HepG2 (cell line): ENCODE data around the gene HMGCS2. TPM values are rescaled to one million over a fixed set of nuclear protein-coding genes. Genes with fewer than 3 reads are reported as not detected.

Source experiments
- CEBPG ChIP-seq: IDR thresholded peaks from 2 replicates; pipeline ENCODE4 v1.6.1; 2016
- ELF4 ChIP-seq: sonication (generic); formaldehyde crosslinking; IDR thresholded peaks from 2 replicates; pipeline ENCODE4 v1.5.0; 2020; ENCODE audit warnings: missing genetic modification reagents, mild to moderate bottlenecking, moderate library complexity, borderline replicate concordance
- FOXC1 ChIP-seq: sonication (generic); formaldehyde crosslinking; IDR thresholded peaks from 2 replicates; pipeline ENCODE4 v1.8.0; 2022; ENCODE audit warnings: mild to moderate bottlenecking, missing genetic modification reagents, borderline replicate concordance
- PHF5A ChIP-seq: IDR thresholded peaks from one replicate; pipeline ENCODE4 v1.6.1; 2018; ENCODE audit warnings: low read depth, missing genetic modification reagents; ENCODE audit not compliant: unreplicated experiment
- RBM22 ChIP-seq: fragments of 200-400 bp; formaldehyde crosslinking; optimal IDR thresholded peaks from 2 replicates; pipeline ENCODE3; 2017; ENCODE audit warnings: mild to moderate bottlenecking, low read length, moderate library complexity
- RELA ChIP-seq: sonication (generic); formaldehyde crosslinking; IDR thresholded peaks from 2 replicates; pipeline ENCODE4 v1.4.0; 2020; ENCODE audit warnings: missing genetic modification reagents
- SYNCRIP ChIP-seq: fragments of 200-400 bp; formaldehyde crosslinking; IDR thresholded peaks from 2 replicates; pipeline ENCODE4 v1.6.1; 2018; ENCODE audit warnings: mild to moderate bottlenecking, low read depth, low read length; ENCODE audit not compliant: insufficient read depth
- USF2 ChIP-seq, 2 experiments: sonication (generic) in 1 of 2; formaldehyde crosslinking in 1 of 2; IDR thresholded peaks; 2 replicates each; pipeline versions ENCODE4 v1.5.1 to v1.6.1; 2011 to 2020; ENCODE audit warnings: borderline replicate concordance in 1 of 2, low read depth in 1 of 2, low read length in 1 of 2, mild to moderate bottlenecking in 1 of 2, missing genetic modification reagents in 1 of 2, moderate library complexity in 1 of 2
- ZBTB7A ChIP-seq: sonication (generic); formaldehyde crosslinking; IDR thresholded peaks from 2 replicates; pipeline ENCODE4 v1.8.0; 2022; ENCODE audit warnings: mild to moderate bottlenecking, missing genetic modification reagents
- ZNF12 ChIP-seq: sonication (generic); formaldehyde crosslinking; IDR thresholded peaks from 2 replicates; pipeline ENCODE4 v1.5.0; 2020; ENCODE audit warnings: missing genetic modification reagents
- ZNF772 ChIP-seq: sonication (generic); formaldehyde crosslinking; IDR thresholded peaks from 2 replicates; pipeline ENCODE4 v1.5.0; 2020; ENCODE audit warnings: mild to moderate bottlenecking, missing genetic modification reagents
- polyA plus RNA-seq, 8 experiments: library from polyadenylated mRNA; depleted of rRNA in 3 of 8; stranded (reverse) in 7 of 8; unstranded in 1 of 8; fragments of >200 nt; fragmentation: Illumina TruSeq in 4 of 8; extraction: Trizol in 4 of 8; gene quantifications; 2 replicates each; pipeline versions ENCODE4 v1.2.1 to v1.2.3, GENCODE V29; 2011 to 2016; ENCODE audit warnings: low read depth in 4 of 8, missing spikeins in 1 of 8, mixed read lengths in 1 of 8; ENCODE audit not compliant: insufficient read depth in 1 of 8
- total RNA-seq, 5 experiments: library from RNA; depleted of rRNA; stranded (reverse); fragments of >200 nt; fragmentation: Illumina TruSeq; extraction: Trizol; gene quantifications; 2 replicates each; pipeline ENCODE4 v1.2.3, GENCODE V29; 2016; ENCODE audit warnings: low read depth in 1 of 5
- TF ChIP-seq, protein P1 (sequence below): sonication (generic); formaldehyde crosslinking; IDR thresholded peaks from 2 replicates; pipeline ENCODE4 v1.4.0; 2020; ENCODE audit warnings: mild to moderate bottlenecking, missing genetic modification reagents, borderline replicate concordance
- TF ChIP-seq, protein P2 (sequence below): sonication (generic); formaldehyde crosslinking; IDR thresholded peaks from 2 replicates; pipeline ENCODE4 v1.8.1; 2023; ENCODE audit warnings: mild to moderate bottlenecking, missing genetic modification reagents
- TF ChIP-seq, protein P3 (sequence below): sonication (generic); formaldehyde crosslinking; IDR thresholded peaks from 2 replicates; pipeline ENCODE4 v1.4.0; 2020; ENCODE audit warnings: missing genetic modification reagents; ENCODE audit errors: not compliant biosample characterization
- TF ChIP-seq, protein P4 (sequence below): sonication (generic); formaldehyde crosslinking; IDR thresholded peaks from 2 replicates; pipeline ENCODE4 v1.4.0; 2020; ENCODE audit warnings: mild to moderate bottlenecking, missing genetic modification reagents

Gene HMGCS2
- total and polyA plus RNA-seq, 2 of the 13 experiments (the other 11 are each of a cell fraction or from before 2014, with no cell fraction given) = 0.44 to 1.5 TPM

- TF ChIP-seq, protein P1, sequence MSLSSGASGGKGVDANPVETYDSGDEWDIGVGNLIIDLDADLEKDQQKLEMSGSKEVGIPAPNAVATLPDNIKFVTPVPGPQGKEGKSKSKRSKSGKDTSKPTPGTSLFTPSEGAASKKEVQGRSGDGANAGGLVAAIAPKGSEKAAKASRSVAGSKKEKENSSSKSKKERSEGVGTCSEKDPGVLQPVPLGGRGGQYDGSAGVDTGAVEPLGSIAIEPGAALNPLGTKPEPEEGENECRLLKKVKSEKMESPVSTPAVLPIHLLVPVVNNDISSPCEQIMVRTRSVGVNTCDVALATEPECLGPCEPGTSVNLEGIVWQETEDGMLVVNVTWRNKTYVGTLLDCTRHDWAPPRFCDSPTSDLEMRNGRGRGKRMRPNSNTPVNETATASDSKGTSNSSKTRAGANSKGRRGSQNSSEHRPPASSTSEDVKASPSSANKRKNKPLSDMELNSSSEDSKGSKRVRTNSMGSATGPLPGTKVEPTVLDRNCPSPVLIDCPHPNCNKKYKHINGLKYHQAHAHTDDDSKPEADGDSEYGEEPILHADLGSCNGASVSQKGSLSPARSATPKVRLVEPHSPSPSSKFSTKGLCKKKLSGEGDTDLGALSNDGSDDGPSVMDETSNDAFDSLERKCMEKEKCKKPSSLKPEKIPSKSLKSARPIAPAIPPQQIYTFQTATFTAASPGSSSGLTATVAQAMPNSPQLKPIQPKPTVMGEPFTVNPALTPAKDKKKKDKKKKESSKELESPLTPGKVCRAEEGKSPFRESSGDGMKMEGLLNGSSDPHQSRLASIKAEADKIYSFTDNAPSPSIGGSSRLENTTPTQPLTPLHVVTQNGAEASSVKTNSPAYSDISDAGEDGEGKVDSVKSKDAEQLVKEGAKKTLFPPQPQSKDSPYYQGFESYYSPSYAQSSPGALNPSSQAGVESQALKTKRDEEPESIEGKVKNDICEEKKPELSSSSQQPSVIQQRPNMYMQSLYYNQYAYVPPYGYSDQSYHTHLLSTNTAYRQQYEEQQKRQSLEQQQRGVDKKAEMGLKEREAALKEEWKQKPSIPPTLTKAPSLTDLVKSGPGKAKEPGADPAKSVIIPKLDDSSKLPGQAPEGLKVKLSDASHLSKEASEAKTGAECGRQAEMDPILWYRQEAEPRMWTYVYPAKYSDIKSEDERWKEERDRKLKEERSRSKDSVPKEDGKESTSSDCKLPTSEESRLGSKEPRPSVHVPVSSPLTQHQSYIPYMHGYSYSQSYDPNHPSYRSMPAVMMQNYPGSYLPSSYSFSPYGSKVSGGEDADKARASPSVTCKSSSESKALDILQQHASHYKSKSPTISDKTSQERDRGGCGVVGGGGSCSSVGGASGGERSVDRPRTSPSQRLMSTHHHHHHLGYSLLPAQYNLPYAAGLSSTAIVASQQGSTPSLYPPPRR (CRISPR knock-in tag) = peak; percentile 79; the same call in 1 of the 2 replicates
- TF ChIP-seq, protein P2, sequence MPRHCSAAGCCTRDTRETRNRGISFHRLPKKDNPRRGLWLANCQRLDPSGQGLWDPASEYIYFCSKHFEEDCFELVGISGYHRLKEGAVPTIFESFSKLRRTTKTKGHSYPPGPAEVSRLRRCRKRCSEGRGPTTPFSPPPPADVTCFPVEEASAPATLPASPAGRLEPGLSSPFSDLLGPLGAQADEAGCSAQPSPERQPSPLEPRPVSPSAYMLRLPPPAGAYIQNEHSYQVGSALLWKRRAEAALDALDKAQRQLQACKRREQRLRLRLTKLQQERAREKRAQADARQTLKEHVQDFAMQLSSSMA (CRISPR knock-in tag) = no peak
- no peak for TF ChIP-seq RBM22
- TF ChIP-seq ELF4 (CRISPR knock-in tag) = 0 out of 2 replicates have a peak, but pooled peaks have one; percentile 40
- TF ChIP-seq PHF5A (CRISPR knock-in tag) = no peak
- TF ChIP-seq FOXC1 (CRISPR knock-in tag) = no peak
- TF ChIP-seq SYNCRIP = no peak
- peak; percentile 46; the same call in 1 of the 2 replicates for TF ChIP-seq ZBTB7A (CRISPR knock-in tag)
- peak; percentile 99 for TF ChIP-seq CEBPG (CRISPR knock-in tag)
- TF ChIP-seq, protein P3, sequence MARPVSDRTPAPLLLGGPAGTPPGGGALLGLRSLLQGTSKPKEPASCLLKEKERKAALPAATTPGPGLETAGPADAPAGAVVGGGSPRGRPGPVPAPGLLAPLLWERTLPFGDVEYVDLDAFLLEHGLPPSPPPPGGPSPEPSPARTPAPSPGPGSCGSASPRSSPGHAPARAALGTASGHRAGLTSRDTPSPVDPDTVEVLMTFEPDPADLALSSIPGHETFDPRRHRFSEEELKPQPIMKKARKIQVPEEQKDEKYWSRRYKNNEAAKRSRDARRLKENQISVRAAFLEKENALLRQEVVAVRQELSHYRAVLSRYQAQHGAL = no peak
- TF ChIP-seq RELA (CRISPR knock-in tag) = no peak
- no peak for TF ChIP-seq USF2 (IDR thresholded peaks at IDR 0.05; ENCODE audit: low read depth, low read length)
- no peak for TF ChIP-seq USF2 (CRISPR knock-in tag; IDR thresholded peaks at IDR 0.05; ENCODE audit: borderline replicate concordance)
- TF ChIP-seq ZNF772 = peak; percentile 40; the same call in 1 of the 2 replicates
- TF ChIP-seq, protein P4, sequence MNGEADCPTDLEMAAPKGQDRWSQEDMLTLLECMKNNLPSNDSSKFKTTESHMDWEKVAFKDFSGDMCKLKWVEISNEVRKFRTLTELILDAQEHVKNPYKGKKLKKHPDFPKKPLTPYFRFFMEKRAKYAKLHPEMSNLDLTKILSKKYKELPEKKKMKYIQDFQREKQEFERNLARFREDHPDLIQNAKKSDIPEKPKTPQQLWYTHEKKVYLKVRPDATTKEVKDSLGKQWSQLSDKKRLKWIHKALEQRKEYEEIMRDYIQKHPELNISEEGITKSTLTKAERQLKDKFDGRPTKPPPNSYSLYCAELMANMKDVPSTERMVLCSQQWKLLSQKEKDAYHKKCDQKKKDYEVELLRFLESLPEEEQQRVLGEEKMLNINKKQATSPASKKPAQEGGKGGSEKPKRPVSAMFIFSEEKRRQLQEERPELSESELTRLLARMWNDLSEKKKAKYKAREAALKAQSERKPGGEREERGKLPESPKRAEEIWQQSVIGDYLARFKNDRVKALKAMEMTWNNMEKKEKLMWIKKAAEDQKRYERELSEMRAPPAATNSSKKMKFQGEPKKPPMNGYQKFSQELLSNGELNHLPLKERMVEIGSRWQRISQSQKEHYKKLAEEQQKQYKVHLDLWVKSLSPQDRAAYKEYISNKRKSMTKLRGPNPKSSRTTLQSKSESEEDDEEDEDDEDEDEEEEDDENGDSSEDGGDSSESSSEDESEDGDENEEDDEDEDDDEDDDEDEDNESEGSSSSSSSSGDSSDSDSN (CRISPR knock-in tag) = peak; percentile 66
- peak; percentile 56; the same call in 1 of the 2 replicates for TF ChIP-seq ZNF12 (CRISPR knock-in tag)
These were observed 44.0 kb downstream of the HMGCS2 start (continued) for GRCh38 chr1:119724611-119725218.
